Measurements from ENCODE around the gene MB.

GRCh38 chr22:35587896-35588295 lies 29.2 kb downstream of the MB start:
- TF ChIP-seq CTCF (conservative IDR thresholded peaks at IDR 0.05; ENCODE audit: low read depth, low read length) (no peak), EZH2 (IDR thresholded peaks at IDR 0.05; ENCODE audit: borderline replicate concordance, low read depth, low read length, poor library complexity, severe bottlenecking) (no peak)
